Tibial nerve (tissue), 4 donors: ENCODE results near the gene EPG5. TPM values are rescaled to one million over a fixed set of nuclear protein-coding genes. Genes with fewer than 3 reads are reported as not detected.

Experiments used
- DNase-seq, 2 donors: peaks; one replicate each; pipeline ENCODE4 v3.0.0-alpha.2; 2019; ENCODE audit warnings: low spot score in 2 of 2
- H3K27ac ChIP-seq, 4 donors: fragments of 200-600 bp; sonication (generic) in 3 of 4; one replicate each; pipeline ENCODE4 v1.5.1; 2017 to 2019; ENCODE audit warnings: mild to moderate bottlenecking in 1 of 4
- H3K27me3 ChIP-seq, 2 donors: fragments of 200-600 bp; sonication (generic) in 1 of 2; one replicate each; pipeline versions ENCODE4 v1.5.1 to v1.6.0; 2017 to 2019
- H3K36me3 ChIP-seq, 3 donors: fragments of 200-600 bp; sonication (generic); one replicate each; pipeline ENCODE4 v1.5.1; 2018 to 2019
- H3K4me1 ChIP-seq, 4 donors: fragments of 200-600 bp; sonication (generic) in 3 of 4; one replicate each; pipeline ENCODE4 v1.5.1; 2017 to 2019
- H3K4me3 ChIP-seq, 4 donors: fragments of 200-600 bp; sonication (generic) in 3 of 4; one replicate each; pipeline ENCODE4 v1.5.1; 2017 to 2019; ENCODE audit warnings: mild to moderate bottlenecking in 1 of 4, moderate library complexity in 1 of 4
- H3K9me3 ChIP-seq, 4 donors: fragments of 200-600 bp; sonication (generic) in 3 of 4; one replicate each; pipeline ENCODE4 v1.5.1; 2017 to 2019
- EP300 ChIP-seq, 2 donors: sonication (generic); formaldehyde crosslinking; IDR thresholded peaks; one replicate each; pipeline ENCODE4 v1.6.1; 2017; ENCODE audit warnings: antibody characterized with exemption in 2 of 2, mild to moderate bottlenecking in 1 of 2
- POLR2A ChIP-seq, 2 donors: fragments of 450-650 bp; IDR thresholded peaks; one replicate each; pipeline ENCODE4 v1.6.1; 2017; ENCODE audit warnings: antibody characterized with exemption in 2 of 2, mild to moderate bottlenecking in 2 of 2, moderate library complexity in 2 of 2
- WGBS, 2 donors: methylation state at CpG; one replicate each; pipeline ENCODE4 v1.1.5; 2018; 5-methylcytosine and 5-hydroxymethylcytosine counted together
- total RNA-seq, 4 donors: library from RNA; depleted of rRNA; stranded (reverse); fragments of >200 nt; gene quantifications; one replicate each; pipeline ENCODE4 v1.1.0, GENCODE V29; 2016
- TF ChIP-seq, protein P1 (sequence below), 5 experiments: fragments of 200-600 bp in 3 of 5; fragments of 450-650 bp in 2 of 5; sonication (generic) in 3 of 5; IDR thresholded peaks; one replicate each; pipeline ENCODE4 v1.5.1; 2016 to 2019; ENCODE audit warnings: antibody characterized with exemption in 5 of 5, mild to moderate bottlenecking in 3 of 5, moderate library complexity in 2 of 5

Gene EPG5
- total RNA-seq, 4 donors from 2014 or later: 26.1 to 48.3 (median 40.6) TPM

DNA sequence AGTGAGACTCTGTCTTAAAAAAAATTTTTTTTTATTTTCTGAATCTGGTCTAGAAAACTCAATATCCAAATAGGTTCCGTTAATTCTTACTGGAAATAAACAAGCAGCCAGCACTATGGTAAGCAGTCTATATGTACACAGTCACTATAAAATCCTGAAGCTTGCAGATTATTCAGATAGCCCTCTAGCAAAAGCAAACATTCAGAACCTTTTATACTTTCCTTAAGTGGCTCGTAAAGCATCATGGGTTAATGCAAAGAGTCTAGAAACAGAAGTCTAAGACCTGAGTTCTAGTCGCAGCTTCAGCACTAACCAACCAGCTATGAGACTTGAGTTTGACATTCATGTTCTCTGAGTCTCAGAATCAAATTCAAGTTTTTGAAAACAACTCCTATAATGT lies 89.7 kb downstream of the EPG5 start:
- H3K9me3 ChIP-seq: no peaks in the 10 kb centered on the region
- no peak overlapping the region for H3K4me3 ChIP-seq
- WGBS, 2 donors: 91 to 92% methylated on average over 3 of the region's 3 CpGs
- no peak for TF ChIP-seq EP300 (IDR thresholded peaks at IDR 0.05)
- no peak for TF ChIP-seq POLR2A (IDR thresholded peaks at IDR 0.05)
- TF ChIP-seq, protein P1, sequence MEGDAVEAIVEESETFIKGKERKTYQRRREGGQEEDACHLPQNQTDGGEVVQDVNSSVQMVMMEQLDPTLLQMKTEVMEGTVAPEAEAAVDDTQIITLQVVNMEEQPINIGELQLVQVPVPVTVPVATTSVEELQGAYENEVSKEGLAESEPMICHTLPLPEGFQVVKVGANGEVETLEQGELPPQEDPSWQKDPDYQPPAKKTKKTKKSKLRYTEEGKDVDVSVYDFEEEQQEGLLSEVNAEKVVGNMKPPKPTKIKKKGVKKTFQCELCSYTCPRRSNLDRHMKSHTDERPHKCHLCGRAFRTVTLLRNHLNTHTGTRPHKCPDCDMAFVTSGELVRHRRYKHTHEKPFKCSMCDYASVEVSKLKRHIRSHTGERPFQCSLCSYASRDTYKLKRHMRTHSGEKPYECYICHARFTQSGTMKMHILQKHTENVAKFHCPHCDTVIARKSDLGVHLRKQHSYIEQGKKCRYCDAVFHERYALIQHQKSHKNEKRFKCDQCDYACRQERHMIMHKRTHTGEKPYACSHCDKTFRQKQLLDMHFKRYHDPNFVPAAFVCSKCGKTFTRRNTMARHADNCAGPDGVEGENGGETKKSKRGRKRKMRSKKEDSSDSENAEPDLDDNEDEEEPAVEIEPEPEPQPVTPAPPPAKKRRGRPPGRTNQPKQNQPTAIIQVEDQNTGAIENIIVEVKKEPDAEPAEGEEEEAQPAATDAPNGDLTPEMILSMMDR (IDR thresholded peaks at IDR 0.05): no peak
- no peak for DNase-seq
- H3K4me1 ChIP-seq: peaks cover 0 to 7% (median 0%) of the 10 kb centered on the region in 4 donors
- H3K27me3 ChIP-seq: no peaks in the 10 kb centered on the region
- peaks cover 2 to 83% (median 6%) of the 10 kb centered on the region in 3 donors for H3K36me3 ChIP-seq
- H3K27ac ChIP-seq: no peak overlapping the region

DNA sequence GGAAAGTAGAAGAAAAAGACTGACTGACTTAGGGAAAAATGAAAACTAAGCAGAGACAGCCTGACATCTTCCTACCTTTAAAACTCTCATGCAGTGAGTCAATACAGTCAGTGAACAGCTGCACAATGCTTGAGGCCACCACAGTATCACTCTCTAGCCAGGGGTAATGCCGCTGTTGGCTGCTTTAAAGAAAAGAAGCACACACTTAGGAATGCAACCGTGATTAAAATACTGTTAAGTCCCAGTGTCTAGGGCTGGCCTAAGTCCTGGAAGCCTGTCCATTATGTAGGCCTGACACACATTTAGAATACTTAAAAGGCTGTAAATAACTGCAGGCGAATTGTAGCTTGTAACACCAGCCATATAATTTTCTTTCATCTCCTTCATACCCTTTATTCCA lies 91.0 kb downstream of the EPG5 start:
- Histone ChIP-seq H3K4me1 (peaks cover 0 to 7% (median 0%) of the 10 kb centered on the region in 4 donors), H3K4me3 (no peak overlapping the region), H3K27ac (no peak overlapping the region), H3K9me3 (no peaks in the 10 kb centered on the region), H3K36me3 (peaks cover 2 to 85% (median 7%) of the 10 kb centered on the region in 3 donors), H3K27me3 (no peaks in the 10 kb centered on the region)
- TF ChIP-seq EP300 (IDR thresholded peaks at IDR 0.05) (no peak), POLR2A (IDR thresholded peaks at IDR 0.05) (no peak)
- TF ChIP-seq, protein P1 (IDR thresholded peaks at IDR 0.05): no peak
- WGBS, 2 donors: 79 to 81% methylated on average over 3 of the region's 3 CpGs
- no peak for DNase-seq

DNA sequence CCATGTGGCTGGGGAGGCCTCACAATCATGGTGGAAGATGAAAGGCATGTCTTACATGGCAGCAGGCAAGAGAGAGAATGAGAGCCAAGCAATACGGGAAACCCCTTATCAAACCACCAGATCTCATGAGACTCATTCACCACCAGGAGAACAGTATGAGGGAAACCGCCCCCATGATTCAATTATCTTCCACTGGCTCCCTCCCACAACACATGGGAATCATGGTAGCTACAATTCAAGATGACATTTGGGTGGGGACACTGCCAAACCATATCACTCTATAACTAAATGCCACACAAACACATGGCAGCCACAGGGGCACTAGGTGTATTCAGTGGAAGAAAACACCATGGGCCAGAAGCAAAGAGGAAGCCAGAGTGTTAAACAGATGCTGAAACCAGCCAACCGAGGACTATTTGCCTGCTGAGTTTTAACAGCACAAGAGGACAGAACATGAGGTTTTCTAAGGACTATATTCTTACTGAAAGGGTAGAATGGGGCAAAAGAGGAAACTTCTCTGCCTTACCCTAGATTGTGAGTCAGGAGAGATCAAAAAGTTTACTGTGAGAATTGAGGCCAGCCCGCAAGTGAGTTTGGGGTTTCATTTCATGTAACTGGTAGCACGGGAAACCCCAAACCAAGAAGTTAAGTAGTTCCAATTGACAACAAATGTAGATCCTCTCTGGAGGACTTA lies 92.5 kb downstream of the EPG5 start:
- TF ChIP-seq, protein P1 (IDR thresholded peaks at IDR 0.05): no peak
- no peak for TF ChIP-seq EP300 (IDR thresholded peaks at IDR 0.05)
- no peak for TF ChIP-seq POLR2A (IDR thresholded peaks at IDR 0.05)

DNA sequence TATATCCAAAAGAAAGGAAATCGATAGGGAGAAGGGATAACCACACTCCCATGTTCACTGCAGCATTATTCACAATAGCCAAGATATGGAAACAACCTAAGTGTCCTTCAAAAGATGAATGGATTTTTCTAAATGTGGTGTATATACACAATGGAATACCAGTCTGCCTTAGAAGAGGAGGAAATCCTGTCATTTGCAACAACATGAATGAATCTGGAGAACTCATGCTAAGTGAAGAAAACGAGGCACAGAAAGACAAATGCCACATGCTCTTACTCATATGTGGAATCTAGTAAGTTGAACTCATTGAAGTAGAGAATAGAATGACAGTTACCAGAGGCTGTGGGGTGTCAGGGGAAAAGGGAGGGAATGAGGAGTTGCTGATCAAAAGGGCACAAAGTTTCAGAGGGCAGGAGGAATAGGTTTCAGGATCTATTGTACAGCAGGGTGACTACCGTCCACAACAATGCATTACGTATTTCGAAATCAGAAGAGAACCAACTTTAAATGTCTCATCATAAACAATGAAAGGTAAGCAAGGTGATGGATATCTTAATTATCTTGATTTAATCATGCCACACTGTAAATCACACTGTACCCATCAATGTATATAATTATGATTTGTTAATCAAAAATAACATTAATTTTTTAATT lies 95.6 kb downstream of the EPG5 start:
- WGBS, 2 donors: 80% methylated on average over 5 of the region's 5 CpGs
- TF ChIP-seq EP300 (IDR thresholded peaks at IDR 0.05): no peak
- TF ChIP-seq, protein P1 (IDR thresholded peaks at IDR 0.05): no peak
- TF ChIP-seq POLR2A (IDR thresholded peaks at IDR 0.05): no peak
- H3K27me3 ChIP-seq: no peaks in the 10 kb centered on the region
- no peak for DNase-seq
- H3K27ac ChIP-seq: no peak overlapping the region
- peaks cover 2 to 95% (median 18%) of the 10 kb centered on the region in 3 donors for H3K36me3 ChIP-seq
- H3K4me3 ChIP-seq: no peak overlapping the region
- H3K4me1 ChIP-seq: no peaks in the 10 kb centered on the region
- H3K9me3 ChIP-seq: no peaks in the 10 kb centered on the region

More for the DNA sequence above, 92.5 kb downstream of the EPG5 start:
- DNase-seq: no peak
- Histone ChIP-seq H3K27me3 (no peaks in the 10 kb centered on the region), H3K9me3 (no peaks in the 10 kb centered on the region), H3K4me3 (no peak overlapping the region), H3K27ac (no peak overlapping the region), H3K36me3 (peaks cover 2 to 92% (median 7%) of the 10 kb centered on the region in 3 donors), H3K4me1 (no peaks in the 10 kb centered on the region)
- 84 to 92% methylated on average over 5 of the region's 5 CpGs for WGBS, 2 donors

DNA sequence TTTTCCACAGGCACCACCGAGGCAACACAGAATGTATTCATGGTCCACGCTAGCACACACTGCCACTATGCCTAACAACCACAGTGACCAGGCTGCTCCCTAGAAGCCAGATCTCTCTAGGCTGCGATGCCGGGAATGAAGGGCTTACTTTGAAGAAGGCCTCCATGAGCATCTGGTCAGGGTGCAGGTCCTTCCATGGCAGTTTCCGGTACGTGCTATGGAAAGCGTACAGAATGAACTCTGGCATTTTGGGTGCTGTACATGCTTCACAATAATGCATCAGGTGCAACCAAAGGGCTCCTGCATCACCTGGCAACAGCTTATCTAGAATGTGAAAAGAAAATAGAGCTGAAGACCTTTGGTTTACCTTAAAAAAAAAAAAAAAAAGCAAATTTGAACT lies 96.7 kb downstream of the EPG5 start:
- TF ChIP-seq, protein P1 (IDR thresholded peaks at IDR 0.05): no peak
- TF ChIP-seq EP300 (IDR thresholded peaks at IDR 0.05) (no peak), POLR2A (IDR thresholded peaks at IDR 0.05) (no peak)
- no peaks in the 10 kb centered on the region for H3K27me3 ChIP-seq
- peaks cover 2 to 95% (median 14%) of the 10 kb centered on the region in 3 donors for H3K36me3 ChIP-seq

More for the DNA sequence above, 96.7 kb downstream of the EPG5 start:
- 92 to 96% methylated on average over 7 of the region's 7 CpGs for WGBS, 2 donors
- H3K4me3 ChIP-seq: no peak overlapping the region
- no peak overlapping the region for H3K27ac ChIP-seq
- H3K4me1 ChIP-seq: no peaks in the 10 kb centered on the region
- no peak for DNase-seq
- no peaks in the 10 kb centered on the region for H3K9me3 ChIP-seq
